Osteocyte (in vitro differentiated cells): ENCODE measurements around the gene FGF18. TPM values are rescaled to one million over a fixed set of nuclear protein-coding genes. Genes with fewer than 3 reads are reported as not detected.
"Not testable (repeated sequence)": the region's sequence is repeated elsewhere in the genome, so short reads cannot be mapped to it uniquely, and the experiment has no call there.

Experiments
- DNase-seq: peaks from one replicate; pipeline ENCODE4 v3.0.0; 2021; ENCODE audit warnings: mixed read lengths; ENCODE audit not compliant: unreplicated experiment; ENCODE audit errors: extremely low spot score
- H3K27ac Mint-ChIP-seq: one replicate; pipeline ENCODE4 v1.8.0; 2021; ENCODE audit warnings: mild to moderate bottlenecking, mixed read lengths; ENCODE audit not compliant: unreplicated experiment
- H3K27me3 Mint-ChIP-seq: one replicate; pipeline ENCODE4 v1.8.0; 2021; ENCODE audit warnings: mixed read lengths; ENCODE audit not compliant: unreplicated experiment
- H3K36me3 Mint-ChIP-seq: one replicate; pipeline ENCODE4 v1.8.0; 2021; ENCODE audit warnings: mixed read lengths; ENCODE audit not compliant: unreplicated experiment
- H3K4me1 Mint-ChIP-seq: one replicate; pipeline ENCODE4 v1.8.0; 2021; ENCODE audit warnings: mixed read lengths; ENCODE audit not compliant: unreplicated experiment
- H3K4me3 Mint-ChIP-seq: one replicate; pipeline ENCODE4 v1.8.0; 2021; ENCODE audit warnings: mild to moderate bottlenecking, moderate library complexity, mixed read lengths; ENCODE audit not compliant: unreplicated experiment
- H3K9me3 Mint-ChIP-seq: one replicate; pipeline ENCODE4 v1.8.0; 2021; ENCODE audit warnings: mixed read lengths; ENCODE audit not compliant: unreplicated experiment
- total RNA-seq: library from RNA; stranded (reverse); gene quantifications from 2 replicates; pipeline ENCODE4 v1.2.1, GENCODE V29; 2021
- TF ChIP-seq, protein P1 (sequence below): fragments of 200-600 bp; sonication (generic); IDR thresholded peaks from 2 replicates; pipeline ENCODE4 v1.5.0; 2021; ENCODE audit warnings: antibody characterized with exemption, mild to moderate bottlenecking, moderate library complexity

The FGF18 gene
- total RNA-seq, 1 donor from 2014 or later = 5.9 TPM

DNA sequence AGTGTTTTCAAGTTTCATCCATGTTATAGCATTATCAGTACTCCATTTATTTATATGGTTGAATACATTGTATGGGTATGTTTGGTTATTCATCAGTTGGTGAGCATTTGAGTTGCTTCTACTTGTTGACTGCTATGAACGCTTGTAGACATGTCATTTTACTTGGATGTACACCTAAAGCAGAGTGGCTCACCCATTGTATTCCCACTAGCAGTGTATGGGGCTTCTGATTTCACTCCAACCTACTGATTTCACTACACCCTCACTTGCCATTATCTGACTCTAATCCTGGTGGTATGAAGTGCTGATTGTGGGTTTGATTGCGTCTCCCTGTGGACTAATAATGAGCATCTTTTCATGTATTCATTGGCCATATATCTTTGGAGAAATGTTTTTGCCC is 22.3 kb upstream of the FGF18 start:
- Mint-ChIP-seq H3K4me1 (peaks cover 35% of the 10 kb centered on the region), H3K27me3 (no peaks in the 10 kb centered on the region), H3K9me3 (no peaks in the 10 kb centered on the region), H3K36me3 (peaks cover 65% of the 10 kb centered on the region), H3K27ac (no peak overlapping the region), H3K4me3 (no peak overlapping the region)
- no peak for DNase-seq
- TF ChIP-seq, protein P1, sequence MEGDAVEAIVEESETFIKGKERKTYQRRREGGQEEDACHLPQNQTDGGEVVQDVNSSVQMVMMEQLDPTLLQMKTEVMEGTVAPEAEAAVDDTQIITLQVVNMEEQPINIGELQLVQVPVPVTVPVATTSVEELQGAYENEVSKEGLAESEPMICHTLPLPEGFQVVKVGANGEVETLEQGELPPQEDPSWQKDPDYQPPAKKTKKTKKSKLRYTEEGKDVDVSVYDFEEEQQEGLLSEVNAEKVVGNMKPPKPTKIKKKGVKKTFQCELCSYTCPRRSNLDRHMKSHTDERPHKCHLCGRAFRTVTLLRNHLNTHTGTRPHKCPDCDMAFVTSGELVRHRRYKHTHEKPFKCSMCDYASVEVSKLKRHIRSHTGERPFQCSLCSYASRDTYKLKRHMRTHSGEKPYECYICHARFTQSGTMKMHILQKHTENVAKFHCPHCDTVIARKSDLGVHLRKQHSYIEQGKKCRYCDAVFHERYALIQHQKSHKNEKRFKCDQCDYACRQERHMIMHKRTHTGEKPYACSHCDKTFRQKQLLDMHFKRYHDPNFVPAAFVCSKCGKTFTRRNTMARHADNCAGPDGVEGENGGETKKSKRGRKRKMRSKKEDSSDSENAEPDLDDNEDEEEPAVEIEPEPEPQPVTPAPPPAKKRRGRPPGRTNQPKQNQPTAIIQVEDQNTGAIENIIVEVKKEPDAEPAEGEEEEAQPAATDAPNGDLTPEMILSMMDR = no peak

DNA sequence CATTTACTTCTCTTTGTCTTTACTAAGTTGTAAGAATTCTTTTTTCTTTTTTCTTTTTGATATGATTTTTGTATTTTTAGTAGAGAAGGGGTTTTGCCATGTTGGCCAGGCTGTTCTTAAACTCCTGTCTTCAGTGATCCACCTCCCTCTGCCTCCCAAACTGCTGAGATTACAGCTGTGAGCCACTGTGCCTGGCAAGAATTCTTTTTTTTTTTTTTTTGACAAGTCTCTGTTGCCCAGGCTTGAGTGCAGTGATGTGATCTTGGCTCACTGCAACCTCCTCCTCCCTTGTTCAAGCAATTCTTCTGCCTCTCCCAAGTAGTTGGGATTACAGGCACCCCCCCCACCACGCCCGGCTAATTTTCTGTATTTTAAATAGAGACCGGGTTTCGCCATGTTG is 21.8 kb upstream of the FGF18 start:
- H3K9me3 Mint-ChIP-seq = no peaks in the 10 kb centered on the region
- H3K4me3 Mint-ChIP-seq = no peak overlapping the region
- peaks cover 33% of the 10 kb centered on the region for H3K4me1 Mint-ChIP-seq
- TF ChIP-seq, protein P1 = no peak
- DNase-seq = no peak
- peaks cover 61% of the 10 kb centered on the region for H3K36me3 Mint-ChIP-seq
- H3K27ac Mint-ChIP-seq = peak overlapping the region; percentile 31
- no peaks in the 10 kb centered on the region for H3K27me3 Mint-ChIP-seq

DNA sequence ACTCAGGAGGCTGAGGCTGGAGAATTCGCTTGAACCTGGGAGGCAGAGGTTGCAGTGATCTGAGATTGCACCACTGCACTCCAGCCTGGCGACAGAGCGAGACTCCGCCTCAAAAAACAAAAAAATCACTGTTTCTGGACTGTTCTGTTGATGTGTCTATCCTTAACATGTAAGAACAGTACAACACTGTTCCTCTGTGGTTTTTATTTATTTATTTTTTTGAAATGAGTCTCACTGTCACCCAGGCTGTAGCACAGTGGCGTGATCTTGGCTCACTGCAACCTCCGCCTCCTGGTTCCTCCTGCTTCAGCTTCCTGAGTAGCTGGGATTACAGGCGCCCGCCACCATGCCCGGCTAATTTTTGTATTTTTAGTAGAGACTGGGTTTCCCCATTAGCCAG is 20.8 kb upstream of the FGF18 start:
- H3K4me1 Mint-ChIP-seq = peaks cover 24% of the 10 kb centered on the region
- H3K4me3 Mint-ChIP-seq, H3K27me3 Mint-ChIP-seq, DNase-seq, H3K9me3 Mint-ChIP-seq, H3K27ac Mint-ChIP-seq: not testable (repeated sequence)
- peaks cover 53% of the 10 kb centered on the region for H3K36me3 Mint-ChIP-seq

DNA sequence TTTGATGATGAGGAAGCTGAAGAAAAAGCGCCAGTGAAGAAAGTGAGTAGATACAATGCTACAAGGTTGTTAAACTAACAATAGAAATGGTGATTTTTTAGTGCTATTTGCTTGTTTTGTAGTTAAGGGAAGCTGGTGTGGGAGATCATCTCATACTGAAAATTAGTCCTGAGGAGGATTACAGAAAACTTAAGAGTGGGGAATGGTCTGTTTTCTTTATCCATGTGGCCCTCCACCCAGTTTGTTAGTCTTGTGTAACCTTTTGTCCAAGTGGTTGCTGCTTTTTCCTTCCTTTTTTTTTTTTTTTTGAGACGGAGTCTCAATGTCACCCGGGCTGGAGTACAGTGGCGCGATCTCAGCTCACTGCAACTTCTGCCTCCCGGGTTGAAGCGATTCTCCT is 19.3 kb upstream of the FGF18 start:
- H3K36me3 Mint-ChIP-seq = peaks cover 50% of the 10 kb centered on the region
- peaks cover 23% of the 10 kb centered on the region for H3K4me1 Mint-ChIP-seq
- no peak overlapping the region for H3K27ac Mint-ChIP-seq
- no peaks in the 10 kb centered on the region for H3K27me3 Mint-ChIP-seq
- H3K9me3 Mint-ChIP-seq = no peaks in the 10 kb centered on the region
- TF ChIP-seq, protein P1 = no peak
- no peak overlapping the region for H3K4me3 Mint-ChIP-seq
- no peak for DNase-seq

DNA sequence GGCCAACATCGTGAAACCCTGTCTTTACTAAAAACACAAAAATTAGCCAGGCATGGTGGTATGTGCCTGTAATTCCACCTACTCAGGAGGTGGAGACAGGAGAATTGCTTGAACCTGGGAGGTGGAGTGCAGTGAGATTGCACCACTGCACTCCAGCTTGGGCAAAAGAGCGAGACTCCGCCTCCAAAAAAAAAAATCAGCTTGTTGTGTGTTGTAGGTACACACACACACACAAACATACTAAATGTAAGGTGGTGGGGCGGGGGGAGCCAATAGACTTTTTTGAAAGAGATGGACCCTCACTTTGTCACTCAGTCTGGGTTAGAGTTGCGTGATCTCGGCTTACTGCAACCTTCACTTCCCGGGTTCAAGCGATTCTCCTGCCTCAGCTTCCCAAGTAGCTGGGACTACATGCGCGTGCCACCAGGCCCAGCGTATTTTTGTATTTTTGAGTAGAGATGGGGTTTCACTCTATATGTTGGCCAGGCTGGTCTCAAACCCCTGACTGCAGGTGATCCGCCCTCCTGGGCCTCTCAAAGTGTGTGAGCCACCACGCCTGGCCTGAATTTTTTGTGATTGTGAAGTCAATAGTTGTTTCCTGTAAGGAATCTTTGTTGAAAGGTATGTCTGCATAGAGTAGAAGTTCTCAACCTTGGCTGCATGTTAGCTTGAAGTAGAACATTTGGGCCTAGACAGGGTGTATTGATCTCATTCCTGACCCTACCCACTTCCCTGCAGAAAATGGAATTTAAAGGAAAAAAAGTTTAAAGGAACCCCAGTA is 18.1 kb upstream of the FGF18 start:
- DNase-seq = no peak
- TF ChIP-seq, protein P1 = no peak
- Mint-ChIP-seq H3K4me3 (no peak overlapping the region), H3K9me3 (no peaks in the 10 kb centered on the region), H3K27ac (no peak overlapping the region), H3K36me3 (peaks cover 55% of the 10 kb centered on the region), H3K4me1 (peaks cover 26% of the 10 kb centered on the region), H3K27me3 (no peaks in the 10 kb centered on the region)

DNA sequence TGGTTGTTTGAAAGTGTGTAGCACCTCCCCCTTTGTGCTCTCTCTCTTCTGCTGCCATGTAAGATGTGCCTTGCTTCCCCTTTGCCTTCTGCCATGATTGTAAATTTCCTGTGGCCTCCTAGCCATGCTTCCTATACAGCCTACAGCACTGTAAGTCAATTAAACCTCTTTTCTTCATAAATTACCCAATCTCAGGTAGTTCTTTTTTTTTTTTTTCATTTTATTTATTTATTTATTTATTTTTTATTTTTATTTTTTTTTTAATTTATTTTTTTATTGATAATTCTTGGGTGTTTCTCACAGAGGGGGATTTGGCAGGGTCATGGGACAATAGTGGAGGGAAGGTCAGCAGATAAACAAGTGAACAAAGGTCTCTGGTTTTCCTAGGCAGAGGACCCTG is 16.7 kb upstream of the FGF18 start:
- H3K27ac Mint-ChIP-seq, H3K27me3 Mint-ChIP-seq, H3K4me3 Mint-ChIP-seq, DNase-seq, H3K9me3 Mint-ChIP-seq: not testable (repeated sequence)
- peaks cover 56% of the 10 kb centered on the region for H3K36me3 Mint-ChIP-seq
- H3K4me1 Mint-ChIP-seq = peaks cover 24% of the 10 kb centered on the region
